ENCODE measurements around the gene C2orf76.

- TF ChIP-seq POLR2A (IDR thresholded peaks at IDR 0.05) (no peak), CTCF (IDR thresholded peaks at IDR 0.05) (no peak), POLR2AphosphoS5 (IDR thresholded peaks at IDR 0.05) (no peak), EP300 (IDR thresholded peaks at IDR 0.05; ENCODE audit: low read depth) (no peak)
These were observed 28.4 kb downstream of the C2orf76 start for GRCh38 chr2:119338272-119338671.
